Aortic smooth muscle cell (primary cell): Measurements from ENCODE around the gene RALGAPB. TPM values are rescaled to one million over a fixed set of nuclear protein-coding genes. Genes with fewer than 3 reads are reported as not detected.

Experiments used
- total RNA-seq: library from RNA; depleted of rRNA; stranded (reverse); fragments of >200 nt; gene quantifications from 2 replicates; pipeline ENCODE4 v1.2.3, GENCODE V29; 2014

RALGAPB gene
- total RNA-seq: 20.7 and 26.0 TPM in 2 replicates

GRCh38 chr20:38472513-38473366, at the start of gene RALGAPB:
Gene RALGAPB, plus strand, starts transcription at chr20:38472843. Its CDS starts 15,590 bp downstream, at chr20:38488433.

GRCh38 chr20:38434770-38435554, 37.7 kb upstream of the RALGAPB start, which contains the start of gene SNHG17:
Gene SNHG17, minus strand, starts transcription at chr20:38435328.

GRCh38 chr20:38581013-38581412, 108.4 kb downstream of the RALGAPB start, which contains the start of gene ADIG:
Gene ADIG, plus strand, starts transcription at chr20:38581197. Its CDS starts 54 bp downstream, at chr20:38581251.

GRCh38 chr20:38601216-38602184, 128.9 kb downstream of the RALGAPB start, which contains the start of gene ARHGAP40:
Gene ARHGAP40, plus strand, starts transcription at chr20:38601809.

Other genes starting within 250 kb of the RALGAPB start
- gene KIAA1755, start 212.1 kb upstream of the RALGAPB start, total RNA-seq: 5.8 and 10.0 TPM in 2 replicates
- gene BPI, start 168.7 kb upstream of the RALGAPB start, total RNA-seq: 0.50 and 0.79 TPM in 2 replicates
- gene LBP, start 126.4 kb upstream of the RALGAPB start, total RNA-seq: 0.26 TPM in 1 of 2 replicates, not detected in the other
- gene SNHG17, start 37.5 kb upstream of the RALGAPB start, total RNA-seq: 3.9 and 6.1 TPM in 2 replicates
- not detected in 2 replicates for gene ADIG, start 108.4 kb downstream of the RALGAPB start, total RNA-seq
- gene ARHGAP40, start 129.0 kb downstream of the RALGAPB start, total RNA-seq: not detected in 2 replicates